ENCODE results near the gene CASP10. TPM values are rescaled to one million over a fixed set of nuclear protein-coding genes. Genes with fewer than 3 reads are reported as not detected.

Gene CASP10
- total and polyA plus RNA-seq, 2 of the 4 experiments (the other 2 are of a cell fraction), result 0.12 to 0.90 TPM

DNA sequence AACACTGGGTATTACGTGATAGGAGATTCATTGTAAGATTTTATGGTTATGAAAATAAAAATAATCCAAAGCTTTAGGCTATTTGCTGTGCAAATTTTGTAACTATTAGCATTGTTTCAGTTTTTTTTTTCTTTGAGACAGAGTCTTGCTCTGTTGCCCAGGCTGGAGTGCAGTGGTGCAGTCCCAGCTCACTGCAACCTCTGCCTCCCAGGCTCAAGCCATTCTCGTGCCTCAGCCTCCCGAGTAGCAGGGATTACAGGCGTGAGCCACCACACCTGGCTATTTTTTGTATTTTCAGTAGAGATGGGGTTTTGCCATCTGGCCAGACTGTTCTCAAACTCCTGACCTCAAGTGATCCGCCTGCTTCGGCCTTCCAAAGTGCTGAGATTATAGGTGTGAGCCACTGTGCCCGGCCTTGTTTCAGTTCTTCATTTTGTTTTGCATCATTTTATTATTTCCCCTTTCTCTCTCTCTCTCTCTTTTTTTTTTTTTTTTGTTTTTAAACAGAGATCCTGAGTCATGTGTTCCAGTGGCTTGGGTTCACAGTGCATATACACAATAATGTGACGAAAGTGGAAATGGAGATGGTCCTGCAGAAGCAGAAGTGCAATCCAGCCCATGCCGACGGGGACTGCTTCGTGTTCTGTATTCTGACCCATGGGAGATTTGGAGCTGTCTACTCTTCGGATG, 25.8 kb downstream of the CASP10 start:
- Histone ChIP-seq H2AFZ (replicated peaks; ENCODE audit: low read length, poor library complexity) (no peak overlapping the region), H3K27me3 (ENCODE audit: control insufficient read depth, insufficient read depth, low read length) (peaks cover 3% of the 10 kb centered on the region), H3K36me3 (ENCODE audit: control insufficient read depth, insufficient read depth, low read length) (no peaks in the 10 kb centered on the region), H3K9me3 (ENCODE audit: control insufficient read depth, insufficient read depth, low read length) (no peaks in the 10 kb centered on the region), H2BK5ac (ENCODE audit: low read depth, low read length, poor library complexity, severe bottlenecking) (no peak overlapping the region), H3K79me1 (ENCODE audit: low read depth in 1 of 2, low read length in 2 of 2) (no peaks in the 10 kb centered on the region), H3K9me1 (ENCODE audit: insufficient read depth, low read length) (no peaks in the 10 kb centered on the region), H2BK20ac (ENCODE audit: low read depth, low read length) (no peak overlapping the region), H4K20me1 (ENCODE audit: insufficient read depth, low read length) (no peaks in the 10 kb centered on the region), H3K56ac (ENCODE audit: extremely low read depth, insufficient read depth, low read length) (no peak overlapping the region), H4K91ac (ENCODE audit: insufficient read depth, low read depth, low read length) (no peak overlapping the region), H4K5ac (ENCODE audit: low read depth, low read length) (no peak overlapping the region), H3K18ac (ENCODE audit: low read depth, low read length) (no peak overlapping the region), H3K4me3 (ENCODE audit: insufficient read depth, low read depth, low read length) (no peak overlapping the region), H3K4me1 (ENCODE audit: control insufficient read depth, insufficient read depth, low read length) (no peaks in the 10 kb centered on the region), H3K23ac (ENCODE audit: low read depth, low read length) (no peak overlapping the region; the same call in 1 of the 2 replicates), H2BK15ac (ENCODE audit: low read depth, low read length) (no peak overlapping the region), H2AK9ac (replicated peaks; ENCODE audit: low read depth, low read length, poor library complexity) (no peak overlapping the region), H3K27ac (ENCODE audit: insufficient read depth, low read length) (no peak overlapping the region), H3K9ac (ENCODE audit: low read depth, low read length) (no peak overlapping the region), H4K8ac (ENCODE audit: low read depth in 2 of 2, low read length in 2 of 2) (no peak overlapping the region), H2AK5ac (ENCODE audit: low read depth, low read length) (no peak overlapping the region), H3K4ac (ENCODE audit: low read depth, low read length) (no peak overlapping the region), H3K4me2 (ENCODE audit: low read depth, low read length) (no peak overlapping the region), H2BK120ac (ENCODE audit: low read depth, low read length) (no peak overlapping the region), H3K14ac (replicated peaks; ENCODE audit: low read depth, low read length) (no peak overlapping the region)
- no TSS peak for BruUV-seq (replicated peaks)
- TF ChIP-seq RFX5 (IDR thresholded peaks at IDR 0.05; ENCODE audit: low read depth, low read length), result no peak
- no peak for TF ChIP-seq MAFK (IDR thresholded peaks at IDR 0.05; ENCODE audit: low read depth, low read length)
- no peak for TF ChIP-seq NFE2L2 (IDR thresholded peaks at IDR 0.05; ENCODE audit: low read depth, low read length)
- no peak for TF ChIP-seq CHD1 (IDR thresholded peaks at IDR 0.05; ENCODE audit: low read depth, low read length)
- no peak for TF ChIP-seq RAD21 (IDR thresholded peaks at IDR 0.05; ENCODE audit: low read length)
- TF ChIP-seq MXI1 (IDR thresholded peaks at IDR 0.05; ENCODE audit: borderline replicate concordance, low read depth, low read length), result no peak
- no peak for TF ChIP-seq MAZ (IDR thresholded peaks at IDR 0.05; ENCODE audit: borderline replicate concordance, low read depth, low read length)
- TF ChIP-seq, protein P1, sequence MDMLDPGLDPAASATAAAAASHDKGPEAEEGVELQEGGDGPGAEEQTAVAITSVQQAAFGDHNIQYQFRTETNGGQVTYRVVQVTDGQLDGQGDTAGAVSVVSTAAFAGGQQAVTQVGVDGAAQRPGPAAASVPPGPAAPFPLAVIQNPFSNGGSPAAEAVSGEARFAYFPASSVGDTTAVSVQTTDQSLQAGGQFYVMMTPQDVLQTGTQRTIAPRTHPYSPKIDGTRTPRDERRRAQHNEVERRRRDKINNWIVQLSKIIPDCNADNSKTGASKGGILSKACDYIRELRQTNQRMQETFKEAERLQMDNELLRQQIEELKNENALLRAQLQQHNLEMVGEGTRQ (IDR thresholded peaks at IDR 0.05; ENCODE audit: low read depth, low read length), result no peak
- no peak for TF ChIP-seq CEBPB (IDR thresholded peaks at IDR 0.05; ENCODE audit: low read depth, low read length)
- no peak for TF ChIP-seq BHLHE40 (IDR thresholded peaks at IDR 0.05; ENCODE audit: low read depth, low read length)
- POLR2A ChIA-PET (ENCODE audit: unreplicated experiment), result no interaction called here
- dilution Hi-C loops (cut with HindIII; ENCODE audit: low sequenced_read_pairs, unreplicated experiment) (no loop called here), in situ Hi-C loops (cut with MboI; ENCODE audit: low sequenced_read_pairs) (no loop called here), intact Hi-C loops (cut with micrococcal nuclease) (no loop called here)
- CTCF ChIA-PET, result no interaction called here
- ATAC-seq (ENCODE audit: low read depth) (no peak), DNase-seq (no peak)
- no CpG with 5 or more reads among the region's 12 CpGs for WGBS, 2 experiments (ENCODE audit: extremely low coverage in 2 of 2, insufficient read length in 1 of 2)

Measured in IMR-90 (cell line).